Motor neuron (in vitro differentiated cells): Measurements from ENCODE around the gene TAGLN. TPM values are rescaled to one million over a fixed set of nuclear protein-coding genes. Genes with fewer than 3 reads are reported as not detected.

Source experiments
- ATAC-seq, 8 experiments: fragments of 200-7000 bp; cut with Tn5 transposase; replicated peaks in 6 of 8; 2 replicates each; pipeline ENCODE4 v1.8.0; 2021; ENCODE audit warnings: mild to moderate bottlenecking in 8 of 8, moderate library complexity in 8 of 8
- H3K27ac ChIP-seq, 2 donors: fragments of 250-450 bp; sonication (Bioruptor Pico); 2 replicates each; pipeline ENCODE4 v1.9.0; 2021; ENCODE audit warnings: antibody characterized with exemption in 2 of 2, mild to moderate bottlenecking in 2 of 2, moderate library complexity in 1 of 2
- H3K4me1 ChIP-seq, 2 donors: fragments of 250-450 bp; sonication (Bioruptor Pico); replicated peaks in 1 of 2; 2 replicates each; pipeline ENCODE4 v1.6.1; 2021; ENCODE audit warnings: antibody characterized with exemption in 2 of 2, mild to moderate bottlenecking in 2 of 2, moderate library complexity in 1 of 2
- H3K4me3 ChIP-seq, 5 donors: fragments of 250-450 bp; sonication (Bioruptor Pico); 2 replicates each; pipeline ENCODE4 v1.9.0; 2021; ENCODE audit warnings: antibody characterized with exemption in 5 of 5, mild to moderate bottlenecking in 5 of 5, moderate library complexity in 4 of 5
- WGBS, 10 experiments: fragments of 450-650 bp; shearing (Covaris generic); methylation state at CpG; one replicate each; pipeline ENCODE4 v1.0.0; 2022; 5-methylcytosine and 5-hydroxymethylcytosine counted together
- in situ Hi-C, 9 experiments: fragments of 400-800 bp; cut with MboI; loops; one replicate each; pipeline ENCODE4 v1.15.0; 2021; ENCODE audit warnings: low sequenced_read_pairs in 9 of 9, low pct_unique_long_range_greater_than_20kb in 2 of 9; ENCODE audit not compliant: unreplicated experiment in 9 of 9
- total RNA-seq, 8 experiments: library from RNA; unstranded; fragments of 300-600 nt; gene quantifications; 2 replicates each; pipeline versions ENCODE4 v1.2.3 to v1.2.4, GENCODE V29; 2022

TAGLN gene
- total RNA-seq: 100 to 1,000 TPM in 1 of 8 experiments, 1 to 10 TPM in 7; 1.5 to 622 (median 4.9) TPM

DNA sequence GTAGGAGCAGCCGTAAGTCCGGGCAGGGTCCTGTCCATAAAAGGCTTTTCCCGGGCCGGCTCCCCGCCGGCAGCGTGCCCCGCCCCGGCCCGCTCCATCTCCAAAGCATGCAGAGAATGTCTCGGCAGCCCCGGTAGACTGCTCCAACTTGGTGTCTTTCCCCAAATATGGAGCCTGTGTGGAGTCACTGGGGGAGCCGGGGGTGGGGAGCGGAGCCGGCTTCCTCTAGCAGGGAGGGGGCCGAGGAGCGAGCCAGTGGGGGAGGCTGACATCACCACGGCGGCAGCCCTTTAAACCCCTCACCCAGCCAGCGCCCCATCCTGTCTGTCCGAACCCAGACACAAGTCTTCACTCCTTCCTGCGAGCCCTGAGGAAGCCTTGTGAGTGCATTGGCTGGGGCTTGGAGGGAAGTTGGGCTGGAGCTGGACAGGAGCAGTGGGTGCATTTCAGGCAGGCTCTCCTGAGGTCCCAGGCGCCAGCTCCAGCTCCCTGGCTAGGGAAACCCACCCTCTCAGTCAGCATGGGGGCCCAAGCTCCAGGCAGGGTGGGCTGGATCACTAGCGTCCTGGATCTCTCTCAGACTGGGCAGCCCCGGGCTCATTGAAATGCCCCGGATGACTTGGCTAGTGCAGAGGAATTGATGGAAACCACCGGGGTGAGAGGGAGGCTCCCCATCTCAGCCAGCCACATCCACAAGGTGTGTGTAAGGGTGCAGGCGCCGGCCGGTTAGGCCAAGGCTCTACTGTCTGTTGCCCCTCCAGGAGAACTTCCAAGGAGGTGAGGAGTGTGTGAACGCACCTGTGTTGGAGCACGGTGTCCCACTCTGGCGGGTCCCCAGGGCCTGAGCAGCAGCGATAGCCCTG lies at the start of gene TAGLN:
TSS of gene TAGLN (plus strand) at position 318 of the 863 bp plus-strand sequence. CDS start 3,644 bp downstream, outside the sequence.
- Histone ChIP-seq H3K4me1 (peaks cover 3 to 4% of the 10 kb centered on the region in 2 donors), H3K4me3 (no peak within 1 kb of the TSS), H3K27ac (no peak within 1 kb of the TSS)
- in situ Hi-C loops: no loop called here
- peak; percentile 36 to 84 (median 72) for ATAC-seq
- WGBS, 10 experiments: 12 to 100% (median 20%) methylated on average over 1 to 5 of the region's 34 CpGs; no CpG with 5 or more reads in 7 of the 10 experiments

DNA sequence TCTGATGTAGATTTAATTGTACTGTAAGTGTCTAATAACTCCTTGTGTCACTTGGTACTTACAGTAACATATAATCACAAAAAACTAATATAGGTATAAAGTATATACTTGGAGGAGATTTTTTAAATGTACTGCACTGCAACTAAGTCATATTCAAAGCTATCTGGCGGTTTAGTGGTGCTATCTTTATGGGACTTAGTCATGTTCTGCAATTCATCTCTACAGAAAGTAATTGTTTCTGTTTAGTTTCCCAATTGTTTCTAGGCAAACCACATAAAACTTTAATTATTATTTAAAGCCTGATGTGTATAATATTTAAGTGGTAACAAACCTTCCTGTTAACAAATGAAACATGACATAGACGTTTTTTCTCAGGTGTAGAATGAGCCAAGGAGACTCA lies 47.1 kb upstream of the TAGLN start:
- in situ Hi-C loops: no loop called here
- ATAC-seq: no peak
- H3K4me3 ChIP-seq: no peak overlapping the region
- H3K4me1 ChIP-seq: peaks cover 3 to 5% of the 10 kb centered on the region in 2 donors
- H3K27ac ChIP-seq: no peak overlapping the region
- WGBS, 10 experiments: 50 to 90% (median 67%) methylated on average over 2 of the region's 2 CpGs; no CpG with 5 or more reads in 5 of the 10 experiments

GRCh38 chr11:117154468-117154867 lies 44.7 kb upstream of the TAGLN start:
- ATAC-seq: no peak
- no peaks in the 10 kb centered on the region for H3K4me1 ChIP-seq
- 93 to 100% (median 100%) methylated on average over 1 to 5 of the region's 5 CpGs; no CpG with 5 or more reads in 1 of the 10 experiments for WGBS, 10 experiments
- no peak overlapping the region for H3K4me3 ChIP-seq
- H3K27ac ChIP-seq: no peak overlapping the region
- in situ Hi-C loops: no loop called here

DNA sequence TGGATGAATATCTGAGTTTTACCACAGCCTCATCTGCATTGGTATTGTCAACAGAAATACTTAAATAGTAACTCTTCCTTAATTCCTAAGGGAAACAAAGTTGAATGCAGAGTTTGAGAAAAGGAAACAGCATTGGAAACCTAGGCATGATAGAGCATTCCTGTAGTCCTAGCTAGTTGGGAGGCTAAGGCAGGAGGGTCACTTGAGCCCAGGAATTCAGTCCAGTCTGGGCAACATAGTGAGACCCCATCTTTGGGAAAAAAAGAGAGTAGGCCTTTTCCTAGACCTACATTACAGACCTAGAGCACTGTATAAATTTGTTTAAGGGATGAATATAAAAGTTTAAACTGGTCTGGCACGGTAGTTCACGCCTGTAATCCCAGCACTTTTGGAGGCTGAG lies 41.7 kb upstream of the TAGLN start:
- ATAC-seq: no peak
- WGBS, 10 experiments: 90 to 100% (median 92%) methylated on average over 2 of the region's 2 CpGs; no CpG with 5 or more reads in 7 of the 10 experiments
- Histone ChIP-seq H3K4me3 (no peak overlapping the region), H3K4me1 (no peaks in the 10 kb centered on the region), H3K27ac (no peak overlapping the region)
- in situ Hi-C loops: no loop called here

DNA sequence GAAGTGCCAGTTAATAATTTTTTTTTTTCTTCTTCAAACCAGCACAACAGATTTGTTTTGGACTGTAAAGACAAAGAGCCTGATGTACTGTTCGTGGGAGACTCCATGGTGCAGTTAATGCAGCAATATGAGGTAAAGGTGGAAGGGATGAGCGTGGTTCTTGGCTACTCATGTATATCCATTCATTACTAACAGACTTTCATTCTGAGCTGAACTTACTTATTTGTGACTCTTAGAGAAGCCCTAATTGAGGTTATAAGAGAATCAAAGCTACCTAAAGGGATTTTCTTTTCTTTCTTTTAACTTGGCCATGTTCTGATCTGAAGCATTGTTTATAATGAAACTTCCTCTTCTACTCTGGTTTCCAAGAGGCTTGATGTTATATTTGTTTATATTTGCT lies 39.3 kb upstream of the TAGLN start:
- WGBS, 10 experiments: 83 to 100% (median 100%) methylated on average over 1 to 2 of the region's 2 CpGs; no CpG with 5 or more reads in 3 of the 10 experiments
- ATAC-seq: no peak
- Histone ChIP-seq H3K27ac (no peak overlapping the region), H3K4me1 (no peaks in the 10 kb centered on the region), H3K4me3 (no peak overlapping the region)
- in situ Hi-C loops: no loop called here

DNA sequence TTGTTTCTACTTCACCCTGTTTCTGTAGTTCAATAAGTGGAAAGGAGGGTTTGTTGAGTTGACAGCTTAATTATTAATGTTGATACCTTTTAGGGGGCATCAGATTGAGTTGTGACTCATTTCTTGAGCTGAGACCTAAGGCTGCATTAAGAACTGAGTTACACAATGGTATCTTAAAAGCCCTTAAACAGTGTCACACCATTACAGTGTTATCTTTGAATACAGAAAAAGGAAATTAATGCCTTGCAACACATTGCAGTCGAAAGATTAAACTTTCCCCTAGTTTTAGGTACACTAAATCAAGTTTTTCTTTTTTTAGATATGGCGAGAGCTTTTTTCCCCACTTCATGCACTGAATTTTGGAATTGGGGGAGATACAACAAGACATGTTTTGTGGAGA lies 38.3 kb upstream of the TAGLN start:
- no peaks in the 10 kb centered on the region for H3K4me1 ChIP-seq
- ATAC-seq: no peak
- H3K27ac ChIP-seq: no peak overlapping the region
- in situ Hi-C loops: no loop called here
- no peak overlapping the region for H3K4me3 ChIP-seq
- WGBS, 10 experiments: 83 to 100% (median 100%) methylated on average over 1 to 2 of the region's 2 CpGs; no CpG with 5 or more reads in 1 of the 10 experiments

- H3K4me1 ChIP-seq: no peaks in the 10 kb centered on the region
- 33 to 100% (median 83%) methylated on average over 1 of the region's 1 CpG; no CpG with 5 or more reads in 2 of the 10 experiments for WGBS, 10 experiments
- peak in 1 of 8 experiments; percentile 28 for ATAC-seq
- no peak overlapping the region for H3K27ac ChIP-seq
- in situ Hi-C loops: no loop called here
- H3K4me3 ChIP-seq: no peak overlapping the region
These were observed 32.7 kb upstream of the TAGLN start for GRCh38 chr11:117166491-117166890.

DNA sequence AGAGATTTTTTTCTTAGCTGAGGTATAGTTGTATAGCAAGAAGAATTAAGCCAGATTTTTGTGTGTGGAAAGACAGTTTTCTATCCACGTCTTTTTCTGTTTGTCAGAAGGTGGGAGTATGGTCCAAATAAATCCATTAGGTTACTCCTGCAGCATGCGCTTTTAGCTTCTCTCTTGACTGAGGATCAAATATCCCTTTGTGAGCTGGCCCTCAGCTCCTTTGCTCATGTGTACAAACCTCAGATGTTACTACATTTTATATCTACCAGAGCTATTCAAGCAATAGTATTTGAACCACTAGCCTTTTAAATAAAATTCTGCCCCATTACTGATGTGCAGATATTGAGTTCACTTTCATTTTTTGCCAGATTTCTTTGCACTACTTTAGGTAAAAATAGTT lies 29.4 kb upstream of the TAGLN start:
- WGBS, 10 experiments: 85 to 100% (median 89%) methylated on average over 1 to 2 of the region's 2 CpGs; no CpG with 5 or more reads in 2 of the 10 experiments
- H3K27ac ChIP-seq: no peak overlapping the region
- in situ Hi-C loops: no loop called here
- no peak for ATAC-seq
- H3K4me3 ChIP-seq: no peak overlapping the region
- H3K4me1 ChIP-seq: no peaks in the 10 kb centered on the region

GRCh38 chr11:117170210-117170609 lies 29.0 kb upstream of the TAGLN start:
- in situ Hi-C loops: no loop called here
- peak in 1 of 8 experiments; percentile 26 for ATAC-seq
- no peak overlapping the region for H3K27ac ChIP-seq

DNA sequence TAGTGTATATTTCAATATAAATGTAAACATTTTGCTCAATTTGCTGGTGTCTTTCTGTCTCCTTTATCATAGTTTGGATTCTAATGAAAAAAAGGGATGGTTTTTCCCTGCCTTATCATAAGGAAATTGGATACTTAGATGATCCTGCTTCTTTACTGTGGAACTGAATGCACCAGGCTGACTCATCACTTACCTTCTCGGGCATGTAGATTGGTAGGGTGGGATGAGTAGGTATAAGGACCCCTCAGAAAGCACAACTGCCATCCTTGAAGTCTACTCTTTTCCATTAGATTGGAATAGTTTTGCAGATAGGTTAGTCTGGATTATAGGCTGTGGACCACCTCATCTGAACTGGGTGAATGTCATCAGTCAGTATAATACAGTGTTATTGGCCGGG lies 28.2 kb upstream of the TAGLN start:
- Histone ChIP-seq H3K4me3 (no peak overlapping the region), H3K27ac (no peak overlapping the region), H3K4me1 (no peaks in the 10 kb centered on the region)
- in situ Hi-C loops: no loop called here
- ATAC-seq: peak in 1 of 8 experiments; percentile 13
- WGBS, 10 experiments: 92 to 100% (median 100%) methylated on average over 1 to 2 of the region's 2 CpGs; no CpG with 5 or more reads in 6 of the 10 experiments

More at GRCh38 chr11:117170210-117170609, 29.0 kb upstream of the TAGLN start:
- H3K4me1 ChIP-seq: no peaks in the 10 kb centered on the region
- no peak overlapping the region for H3K4me3 ChIP-seq
- WGBS, 10 experiments: 43 to 100% (median 87%) methylated on average over 1 to 9 of the region's 9 CpGs

DNA sequence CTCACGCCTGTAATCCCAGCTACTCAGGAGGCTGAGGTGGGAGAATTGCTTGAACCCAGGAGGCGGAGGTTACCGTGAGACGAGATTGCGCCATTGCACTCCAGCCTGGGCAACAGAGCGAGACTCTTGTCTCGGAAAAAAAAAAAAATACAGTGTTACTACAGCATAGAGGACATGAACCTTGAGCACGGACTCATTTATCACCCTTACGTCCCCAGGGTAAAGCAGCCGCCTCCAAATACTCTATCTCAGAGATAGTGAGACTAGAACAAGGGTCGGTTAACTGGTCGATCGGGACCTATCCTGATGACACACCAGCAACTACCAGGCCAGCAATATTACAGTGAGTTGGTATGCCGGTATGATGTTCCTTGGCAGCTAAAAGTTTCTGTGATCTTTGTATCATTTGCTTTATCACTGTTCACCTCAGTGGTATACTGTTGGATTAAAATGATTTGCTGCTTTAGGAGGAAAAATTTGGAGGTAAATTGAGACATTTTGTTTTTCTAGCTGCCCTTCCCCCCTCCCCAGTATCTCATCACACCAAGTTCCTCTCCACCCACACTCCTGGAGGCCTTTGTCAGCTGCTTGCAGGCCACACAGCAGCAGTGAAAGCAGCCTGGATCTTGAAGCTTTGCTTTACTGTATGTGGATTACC lies 27.6 kb upstream of the TAGLN start:
- 25 to 100% (median 93%) methylated on average over 1 to 9 of the region's 14 CpGs; no CpG with 5 or more reads in 3 of the 10 experiments for WGBS, 10 experiments
- Histone ChIP-seq H3K27ac (no peak overlapping the region), H3K4me1 (no peaks in the 10 kb centered on the region), H3K4me3 (no peak overlapping the region)
- in situ Hi-C loops: no loop called here
- ATAC-seq: peak in 6 of 8 experiments; percentile 21 to 51 (median 35)

DNA sequence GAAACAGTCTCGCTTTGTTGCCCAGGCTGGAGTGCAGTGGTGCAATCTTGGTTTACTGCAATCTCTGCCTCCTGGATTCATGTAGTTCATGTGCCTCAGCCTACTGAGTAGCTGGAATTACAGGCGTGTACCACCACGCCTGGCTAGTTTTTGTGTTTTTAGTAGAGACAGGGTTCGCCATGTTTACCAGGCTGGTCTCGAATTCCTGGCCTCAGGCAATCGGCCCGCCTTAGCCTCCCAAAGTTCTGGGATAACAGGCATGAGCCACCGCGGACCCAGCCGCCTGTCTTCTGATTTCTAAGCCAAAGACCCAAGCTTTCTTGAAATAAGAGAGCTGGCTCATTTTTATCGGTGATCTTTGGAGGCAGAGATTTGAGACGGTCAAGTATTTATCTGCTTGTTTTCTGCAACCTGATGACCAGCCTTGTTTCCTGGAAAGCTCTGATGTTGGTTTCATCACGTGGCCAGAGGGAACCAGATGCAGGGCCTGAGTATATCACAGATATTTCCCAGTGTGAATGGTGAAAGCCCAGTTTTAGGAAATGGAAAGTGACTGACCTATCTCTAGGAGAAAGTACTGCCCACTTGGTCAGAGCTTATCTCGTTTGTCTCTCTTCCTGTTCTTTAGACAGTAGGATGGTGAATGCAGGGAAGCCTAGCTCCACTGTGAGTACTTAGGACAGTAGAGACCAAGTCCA lies 26.3 kb upstream of the TAGLN start:
- peak in 2 of 8 experiments; percentile 18 to 33 for ATAC-seq
- Histone ChIP-seq H3K4me1 (no peaks in the 10 kb centered on the region), H3K27ac (no peak overlapping the region), H3K4me3 (no peak overlapping the region)
- in situ Hi-C loops: no loop called here
- 70 to 96% (median 90%) methylated on average over 2 to 9 of the region's 14 CpGs; no CpG with 5 or more reads in 2 of the 10 experiments for WGBS, 10 experiments
